OCI-LY3 (cell line): ENCODE data around the gene PLS1.
"Not testable (repeated sequence)": the region's sequence is repeated elsewhere in the genome, so short reads cannot be mapped to it uniquely, and the experiment has no call there.

Source experiments
- EZH2phosphoT487 ChIP-seq: fragments of 200-600 bp; shearing (Covaris generic); IDR thresholded peaks from 2 replicates; pipeline ENCODE4 v1.6.1; 2018; ENCODE audit warnings: antibody characterized with exemption, mixed run types, low read depth
- TF ChIP-seq, protein P1 (sequence below): fragments of 200-600, 300-600 bp; sonication (generic); IDR thresholded peaks from 2 replicates; pipeline ENCODE4 v1.5.1; 2014; ENCODE audit warnings: antibody characterized with exemption, low read length, low read depth

DNA sequence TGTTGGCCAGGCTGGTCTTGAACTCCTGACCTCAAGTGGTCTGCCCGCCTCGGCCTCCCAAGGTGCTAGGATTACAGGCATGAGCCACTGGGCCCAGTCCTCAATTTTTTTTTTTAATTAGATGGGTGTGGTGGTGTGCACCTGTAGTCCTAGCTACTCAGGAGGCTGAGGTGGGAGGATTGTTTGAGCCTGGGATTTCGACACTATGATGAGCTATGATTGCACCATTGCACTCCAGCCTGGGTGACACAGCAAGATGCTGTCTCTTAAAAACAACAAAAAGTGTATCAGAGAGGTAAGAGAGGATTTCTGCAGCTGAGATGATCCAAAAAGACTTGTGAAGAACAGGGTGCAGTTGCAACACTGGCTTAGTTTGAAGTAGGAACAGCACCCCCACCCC lies 118.7 kb downstream of the PLS1 start:
- TF ChIP-seq, protein P1, sequence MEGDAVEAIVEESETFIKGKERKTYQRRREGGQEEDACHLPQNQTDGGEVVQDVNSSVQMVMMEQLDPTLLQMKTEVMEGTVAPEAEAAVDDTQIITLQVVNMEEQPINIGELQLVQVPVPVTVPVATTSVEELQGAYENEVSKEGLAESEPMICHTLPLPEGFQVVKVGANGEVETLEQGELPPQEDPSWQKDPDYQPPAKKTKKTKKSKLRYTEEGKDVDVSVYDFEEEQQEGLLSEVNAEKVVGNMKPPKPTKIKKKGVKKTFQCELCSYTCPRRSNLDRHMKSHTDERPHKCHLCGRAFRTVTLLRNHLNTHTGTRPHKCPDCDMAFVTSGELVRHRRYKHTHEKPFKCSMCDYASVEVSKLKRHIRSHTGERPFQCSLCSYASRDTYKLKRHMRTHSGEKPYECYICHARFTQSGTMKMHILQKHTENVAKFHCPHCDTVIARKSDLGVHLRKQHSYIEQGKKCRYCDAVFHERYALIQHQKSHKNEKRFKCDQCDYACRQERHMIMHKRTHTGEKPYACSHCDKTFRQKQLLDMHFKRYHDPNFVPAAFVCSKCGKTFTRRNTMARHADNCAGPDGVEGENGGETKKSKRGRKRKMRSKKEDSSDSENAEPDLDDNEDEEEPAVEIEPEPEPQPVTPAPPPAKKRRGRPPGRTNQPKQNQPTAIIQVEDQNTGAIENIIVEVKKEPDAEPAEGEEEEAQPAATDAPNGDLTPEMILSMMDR: not testable (repeated sequence)
- not testable (repeated sequence) for TF ChIP-seq EZH2phosphoT487
